H1 (cell line): ENCODE results near the gene RIT2. TPM values are rescaled to one million over a fixed set of nuclear protein-coding genes. Genes with fewer than 3 reads are reported as not detected.

Experiments used
- CTCF ChIA-PET: fragments of 300-600 bp; sonication (Branson Sonifier 250); formaldehyde crosslinking; loops from one replicate; lab custom pipeline; 2021; ENCODE audit not compliant: partially characterized antibody; lab: Charles Lee
- POLR2A ChIA-PET: fragments of 300-600 bp; sonication (Branson Sonifier 250); formaldehyde crosslinking; loops from one replicate; lab custom pipeline; 2021; ENCODE audit warnings: inconsistent platforms; ENCODE audit not compliant: partially characterized antibody; lab: Charles Lee
- DNase-seq, 2 experiments: peaks; one replicate each; pipeline versions ENCODE4 v3.0.0 to v3.0.0-alpha.2; 2010 to 2022; ENCODE audit warnings: low spot score in 2 of 2, low read depth in 1 of 2, mixed read lengths in 1 of 2
- FAIRE-seq: peaks from 2 replicates; lab custom pipeline; 2011; peaks lifted over from hg19 to GRCh38; lab: Jason Lieb, UNC
- H2AFZ ChIP-seq: 2 replicates; pipeline ENCODE4 v1.8.1; 2012; ENCODE audit warnings: low read length, inconsistent platforms
- H2AK5ac ChIP-seq: 2 replicates; pipeline ENCODE4 v1.6.1; 2013; ENCODE audit warnings: low read depth, low read length
- H2BK120ac ChIP-seq: replicated peaks from 2 replicates; pipeline ENCODE3; 2013; ENCODE audit warnings: low read depth, low read length, inconsistent platforms
- H2BK12ac ChIP-seq: 2 replicates; pipeline ENCODE4 v1.6.1; 2013; ENCODE audit warnings: low read depth, low read length
- H2BK15ac ChIP-seq: 2 replicates; pipeline ENCODE4 v1.6.1; 2013; ENCODE audit warnings: low read length
- H2BK20ac ChIP-seq: 2 replicates; pipeline ENCODE4 v1.6.1; 2013; ENCODE audit warnings: low read length
- H2BK5ac ChIP-seq: 2 replicates; pipeline ENCODE4 v1.6.1; 2013; ENCODE audit warnings: low read depth, low read length
- H3K14ac ChIP-seq: 2 replicates; pipeline ENCODE4 v1.6.1; 2013; ENCODE audit warnings: inconsistent platforms; ENCODE audit not compliant: insufficient read length
- H3K18ac ChIP-seq: 2 replicates; pipeline ENCODE4 v1.6.1; 2013; ENCODE audit warnings: low read length; ENCODE audit errors: extremely low read depth
- H3K23ac ChIP-seq: 2 replicates; pipeline ENCODE4 v1.6.1; 2013; ENCODE audit warnings: inconsistent platforms; ENCODE audit not compliant: insufficient read length
- H3K23me2 ChIP-seq: 2 replicates; pipeline ENCODE4 v1.6.1; 2013; ENCODE audit warnings: low read depth, low read length
- H3K27ac ChIP-seq: 2 replicates; pipeline ENCODE4 v1.6.1; 2011; ENCODE audit warnings: low read depth, low read length, inconsistent platforms
- H3K27me3 ChIP-seq, 4 experiments: replicated peaks in 1 of 4; 1 replicate in 1 of 4; 2 replicates in 3 of 4; pipeline versions ENCODE4 v1.6.1 to v1.8.1; 2011 to 2013; ENCODE audit warnings: low read length in 3 of 4, mild to moderate bottlenecking in 3 of 4, inconsistent platforms in 2 of 4, mixed read lengths in 2 of 4, moderate library complexity in 1 of 4; ENCODE audit not compliant: control insufficient read depth in 3 of 4, insufficient read depth in 3 of 4; ENCODE audit errors: extremely low read depth in 1 of 4
- H3K36me3 ChIP-seq, 4 experiments: 2 replicates each; pipeline versions ENCODE4 v1.6.1 to v1.8.1; 2011 to 2013; ENCODE audit warnings: mild to moderate bottlenecking in 4 of 4, low read length in 3 of 4, moderate library complexity in 2 of 4, control low read depth in 1 of 4, inconsistent platforms in 1 of 4; ENCODE audit not compliant: insufficient read depth in 4 of 4, control insufficient read depth in 2 of 4
- H3K4ac ChIP-seq: replicated peaks from 2 replicates; pipeline ENCODE3; 2013; ENCODE audit warnings: low read length, low read depth, mixed read lengths, inconsistent platforms; ENCODE audit not compliant: insufficient read length
- H3K4me1 ChIP-seq, 4 experiments: replicated peaks in 1 of 4; 1 replicate in 1 of 4; 2 replicates in 3 of 4; pipeline versions ENCODE4 v1.6.1 to v1.8.1; 2011 to 2013; ENCODE audit warnings: low read length in 3 of 4, inconsistent platforms in 2 of 4, mixed read lengths in 1 of 4; ENCODE audit not compliant: insufficient read depth in 4 of 4, control insufficient read depth in 3 of 4
- H3K4me2 ChIP-seq, 2 experiments: 2 replicates each; pipeline versions ENCODE4 v1.6.1 to v1.8.1; 2011 to 2013; ENCODE audit warnings: low read depth in 2 of 2, low read length in 2 of 2, control low read depth in 1 of 2, inconsistent platforms in 1 of 2, mild to moderate bottlenecking in 1 of 2; ENCODE audit not compliant: insufficient read depth in 1 of 2
- H3K4me3 ChIP-seq, 4 experiments: fragments of 200-600, 300-600 bp in 1 of 4; sonication (generic), shearing (Covaris generic), sonication (Bioruptor Twin) in 1 of 4; 2 replicates each; pipeline versions ENCODE4 v1.5.1 to v1.8.1; 2011 to 2016; ENCODE audit warnings: low read length in 4 of 4, low read depth in 3 of 4, control low read depth in 2 of 4, inconsistent platforms in 2 of 4, mild to moderate bottlenecking in 2 of 4, mixed read lengths in 1 of 4, moderate library complexity in 1 of 4; ENCODE audit not compliant: insufficient read depth in 2 of 4; ENCODE audit errors: extremely low read depth in 1 of 4
- H3K56ac ChIP-seq: replicated peaks from 2 replicates; pipeline ENCODE3; 2013; ENCODE audit warnings: low read depth, mild to moderate bottlenecking, mixed read lengths, low read length, inconsistent platforms; ENCODE audit not compliant: insufficient read length
- H3K79me1 ChIP-seq: 2 replicates; pipeline ENCODE4 v1.6.1; 2013; ENCODE audit warnings: low read depth, low read length, control low read depth
- H3K79me2 ChIP-seq, 2 experiments: 2 replicates each; pipeline versions ENCODE4 v1.6.1 to v1.8.1; 2012 to 2013; ENCODE audit warnings: low read length in 2 of 2, mild to moderate bottlenecking in 2 of 2, inconsistent platforms in 1 of 2; ENCODE audit not compliant: insufficient read depth in 2 of 2, control insufficient read depth in 1 of 2
- H3K9ac ChIP-seq, 4 experiments: replicated peaks in 1 of 4; 1 replicate in 1 of 4; 2 replicates in 3 of 4; pipeline versions ENCODE4 v1.6.1 to v1.8.1; 2011 to 2013; ENCODE audit warnings: low read depth in 3 of 4, low read length in 3 of 4, control low read depth in 2 of 4, mild to moderate bottlenecking in 2 of 4, moderate library complexity in 2 of 4, inconsistent platforms in 1 of 4; ENCODE audit errors: extremely low read depth in 1 of 4
- H3K9me3 ChIP-seq, 2 experiments: 2 replicates each; pipeline versions ENCODE4 v1.6.1 to v1.8.1; 2012 to 2013; ENCODE audit warnings: mild to moderate bottlenecking in 2 of 2, moderate library complexity in 2 of 2, control low read depth in 1 of 2, inconsistent platforms in 1 of 2, low read depth in 1 of 2, low read length in 1 of 2, mixed read lengths in 1 of 2; ENCODE audit not compliant: insufficient read depth in 2 of 2
- H4K20me1 ChIP-seq, 2 experiments: replicated peaks in 1 of 2; 2 replicates each; pipeline versions ENCODE3 to v1.8.1; 2011 to 2013; ENCODE audit warnings: inconsistent platforms in 2 of 2, low read length in 2 of 2, mild to moderate bottlenecking in 1 of 2; ENCODE audit not compliant: insufficient read depth in 2 of 2, control insufficient read depth in 1 of 2
- H4K5ac ChIP-seq: 2 replicates; pipeline ENCODE4 v1.6.1; 2013; ENCODE audit warnings: low read length, low read depth, mixed read lengths, inconsistent platforms; ENCODE audit not compliant: insufficient read length
- H4K8ac ChIP-seq: 2 replicates; pipeline ENCODE4 v1.8.0; 2013; ENCODE audit warnings: mild to moderate bottlenecking, moderate library complexity, low read length, inconsistent platforms; ENCODE audit not compliant: insufficient read depth; ENCODE audit errors: extremely low read depth
- H4K91ac ChIP-seq: replicated peaks from 2 replicates; pipeline ENCODE3; 2013; ENCODE audit warnings: low read length, mixed read lengths, inconsistent platforms; ENCODE audit not compliant: insufficient read length
- ATF2 ChIP-seq: IDR thresholded peaks from 2 replicates; pipeline ENCODE4 v1.6.1; 2012; ENCODE audit warnings: low read length, inconsistent platforms
- CBX5 ChIP-seq: fragments of 300-800, 300-1000 bp; sonication (generic); IDR thresholded peaks from 2 replicates; pipeline ENCODE4 v1.7.1; 2016; ENCODE audit warnings: antibody characterized with exemption, low read length, low read depth
- JUN ChIP-seq: IDR thresholded peaks from 2 replicates; pipeline ENCODE4 v1.6.1; 2011; ENCODE audit warnings: low read depth, mild to moderate bottlenecking, improper control_type of control experiment, low read length
- KDM4A ChIP-seq: IDR thresholded peaks from one replicate; pipeline ENCODE4 v1.7.1; 2012; ENCODE audit warnings: low read depth, mild to moderate bottlenecking, moderate library complexity, low read length, inconsistent platforms; ENCODE audit not compliant: severe bottlenecking
- MAFK ChIP-seq: IDR thresholded peaks from 2 replicates; pipeline ENCODE4 v1.6.1; 2012; ENCODE audit warnings: low read depth, mild to moderate bottlenecking, improper control_type of control experiment, low read length
- RFX5 ChIP-seq: IDR thresholded peaks from 2 replicates; pipeline ENCODE4 v1.6.1; 2011; ENCODE audit warnings: low read depth, low read length, improper control_type of control experiment, borderline replicate concordance
- SAP30 ChIP-seq: fragments of 300-600 bp; sonication (generic); IDR thresholded peaks from 2 replicates; pipeline ENCODE4 v1.7.1; 2012; ENCODE audit warnings: low read length, moderate library complexity, mild to moderate bottlenecking, inconsistent platforms; ENCODE audit not compliant: insufficient read depth, insufficient replicate concordance
- TAF1 ChIP-seq: IDR thresholded peaks from 2 replicates; pipeline ENCODE4 v1.6.1; 2011; ENCODE audit warnings: mild to moderate bottlenecking, low read depth, low read length
- TBP ChIP-seq: IDR thresholded peaks from 2 replicates; pipeline ENCODE4 v1.6.1; 2011; ENCODE audit warnings: low read depth, low read length, improper control_type of control experiment
- TCF12 ChIP-seq: IDR thresholded peaks from 2 replicates; pipeline ENCODE4 v1.6.1; 2011; ENCODE audit warnings: low read depth, mild to moderate bottlenecking, low read length
- TEAD4 ChIP-seq: IDR thresholded peaks from 2 replicates; pipeline ENCODE4 v1.6.1; 2012; ENCODE audit warnings: low read depth, low read length, inconsistent platforms, mixed read lengths
- WGBS, 2 experiments: shearing (Covaris generic) in 1 of 2; methylation state at CpG; one replicate each; pipeline versions ENCODE4 v1.1.6 to v1.1.7; 2013 to 2015; ENCODE audit warnings: low lambda C conversion rate in 2 of 2, mixed read lengths in 2 of 2, inconsistent platforms in 1 of 2, low coverage in 1 of 2, missing lambda C conversion rate in 1 of 2; ENCODE audit not compliant: insufficient replicate concordance in 2 of 2, insufficient coverage in 1 of 2, insufficient read length in 1 of 2; ENCODE audit errors: extremely low coverage in 1 of 2, missing lambda C conversion rate in 1 of 2; 5-methylcytosine and 5-hydroxymethylcytosine counted together
- polyA plus RNA-seq, 7 experiments: library from polyadenylated mRNA; depleted of rRNA in 3 of 7; stranded (reverse) in 5 of 7; unstranded in 2 of 7; fragments of >200 nt in 5 of 7; fragments of 200-250 nt in 2 of 7; gene quantifications; 1 replicate in 5 of 7; 2 replicates in 1 of 7; 4 replicates in 1 of 7; pipeline versions ENCODE4 v1.2.1 to v1.2.3, GENCODE V29; 2011 to 2013; ENCODE audit warnings: missing spikeins in 2 of 7, mixed read lengths in 2 of 7
- total RNA-seq: library from RNA; stranded (reverse); fragmentation: NEBNext Ultra II Directional; extraction: Animal tissue kit (Norgen Biotek cat#: 25700); gene quantifications from 2 replicates; pipeline ENCODE4 v1.2.1, GENCODE V29; 2021

Gene RIT2
- total and polyA plus RNA-seq, 2 of the 8 experiments (the other 6 are each of a cell fraction or from before 2014, with no cell fraction given): 0.67 to 3.2 TPM

DNA sequence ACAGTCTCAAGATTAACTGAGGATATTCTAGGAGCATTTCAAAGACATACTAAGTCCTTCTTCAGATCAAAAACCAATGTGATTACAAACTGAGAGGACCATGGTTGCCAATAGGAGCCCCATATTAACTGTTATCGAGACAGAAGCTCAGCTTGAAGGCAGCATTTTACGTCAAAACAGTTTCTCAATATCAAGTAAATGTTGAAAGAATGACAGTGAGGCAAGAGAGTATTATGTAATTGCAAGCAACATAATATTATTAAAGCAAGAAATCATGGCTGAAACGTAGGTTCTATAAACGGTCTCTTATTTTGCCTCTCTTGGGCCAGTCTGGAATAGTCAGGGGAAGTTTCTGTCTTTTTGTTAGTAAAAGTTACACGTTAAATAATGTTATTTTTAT, 22.9 kb downstream of the RIT2 start:
- no peak overlapping the region for H2AK5ac ChIP-seq
- no peak overlapping the region for H2BK120ac ChIP-seq
- no peak overlapping the region for H2BK15ac ChIP-seq
- H3K56ac ChIP-seq: no peak overlapping the region
- no peak overlapping the region for H2AFZ ChIP-seq
- no peak overlapping the region for H4K91ac ChIP-seq
- H2BK12ac ChIP-seq: no peak overlapping the region
- H3K27me3 ChIP-seq: no peaks in the 10 kb centered on the region
- H3K36me3 ChIP-seq: no peaks in the 10 kb centered on the region
- POLR2A ChIA-PET: no interaction called here
- no peaks in the 10 kb centered on the region for H3K23me2 ChIP-seq
- no peaks in the 10 kb centered on the region for H3K79me2 ChIP-seq
- no peaks in the 10 kb centered on the region for H4K20me1 ChIP-seq
- no peak for TF ChIP-seq TCF12
- TF ChIP-seq TEAD4: no peak
- no peak for TF ChIP-seq CBX5
- TF ChIP-seq TAF1: no peak
- no peak for TF ChIP-seq KDM4A
- TF ChIP-seq MAFK: no peak
- TF ChIP-seq JUN: no peak
- no peak for TF ChIP-seq ATF2
- no peak for TF ChIP-seq TBP
- TF ChIP-seq RFX5: no peak
- TF ChIP-seq SAP30: no peak
- H3K4ac ChIP-seq: no peak overlapping the region
- no peak for FAIRE-seq
- H3K18ac ChIP-seq: no peak overlapping the region
- H3K4me2 ChIP-seq: no peak overlapping the region
- H3K14ac ChIP-seq: no peak overlapping the region
- H3K9ac ChIP-seq: no peak overlapping the region
- no peak overlapping the region for H2BK5ac ChIP-seq
- H3K4me3 ChIP-seq: no peak overlapping the region
- H4K5ac ChIP-seq: no peak overlapping the region
- CTCF ChIA-PET: no interaction called here
- H3K9me3 ChIP-seq: no peaks in the 10 kb centered on the region
- H4K8ac ChIP-seq: no peak overlapping the region
- DNase-seq: no peak
- H3K4me1 ChIP-seq: no peaks in the 10 kb centered on the region
- H3K27ac ChIP-seq: no peak overlapping the region
- H3K23ac ChIP-seq: no peak overlapping the region
- H2BK20ac ChIP-seq: no peak overlapping the region
- WGBS, 2 experiments: 94% methylated on average over 5 of the region's 5 CpGs; no CpG with 5 or more reads in 1 of the 2 experiments
- H3K79me1 ChIP-seq: no peaks in the 10 kb centered on the region
